Measurements from ENCODE around the gene NDFIP2.

DNA sequence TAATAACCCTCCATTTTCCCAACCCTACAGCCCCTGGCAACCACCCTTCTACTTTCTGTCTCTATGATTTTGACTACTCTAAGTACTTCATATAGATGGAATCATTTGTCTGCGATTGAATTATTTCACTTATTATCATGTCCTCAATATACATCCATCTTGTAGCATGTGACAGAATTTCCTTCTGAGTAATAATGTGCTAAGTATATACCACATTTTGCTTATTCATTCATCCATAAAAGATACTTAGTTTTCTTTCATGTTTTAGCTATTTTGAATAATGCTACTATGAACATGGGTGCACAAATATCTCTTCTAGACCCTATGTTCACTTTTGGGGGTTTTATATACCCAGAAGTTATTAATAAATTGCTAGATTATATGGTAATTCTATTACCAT is 17.4 kb upstream of the NDFIP2 start:
- TF ChIP-seq CTCF (IDR thresholded peaks at IDR 0.05), result no peak
- no peak for TF ChIP-seq POLR2A (IDR thresholded peaks at IDR 0.05)
